GM19463 (cell line): Measurements from ENCODE around the gene COL4A1.

Source experiments
- ATAC-seq: cut with Tn5 transposase; IDR thresholded peaks from one replicate; pipeline ENCODE4 v1.9.1; 2021; ENCODE audit warnings: mild to moderate bottlenecking, moderate library complexity; ENCODE audit not compliant: unreplicated experiment

Gene COL4A1

DNA sequence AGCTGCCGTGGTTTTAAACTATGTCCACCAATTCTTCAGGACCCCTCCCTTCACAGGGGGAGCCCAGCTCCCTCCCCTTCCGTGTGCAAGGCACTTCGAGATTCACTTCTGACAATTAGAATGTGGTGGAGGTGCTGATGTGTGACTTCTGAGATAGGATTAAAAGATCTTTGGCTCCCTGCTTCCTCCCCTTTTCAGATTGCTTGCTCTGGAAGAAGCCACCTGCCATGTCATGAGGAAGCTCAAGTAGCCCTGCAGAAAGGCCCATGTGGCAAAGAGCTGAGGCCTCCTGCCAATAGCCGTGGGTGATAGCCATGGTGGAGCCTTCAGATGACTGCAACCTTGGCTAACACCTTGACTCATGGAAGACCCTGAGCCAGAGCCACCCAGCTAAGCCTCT is 204.9 kb downstream of the COL4A1 start:
- no peak for ATAC-seq

DNA sequence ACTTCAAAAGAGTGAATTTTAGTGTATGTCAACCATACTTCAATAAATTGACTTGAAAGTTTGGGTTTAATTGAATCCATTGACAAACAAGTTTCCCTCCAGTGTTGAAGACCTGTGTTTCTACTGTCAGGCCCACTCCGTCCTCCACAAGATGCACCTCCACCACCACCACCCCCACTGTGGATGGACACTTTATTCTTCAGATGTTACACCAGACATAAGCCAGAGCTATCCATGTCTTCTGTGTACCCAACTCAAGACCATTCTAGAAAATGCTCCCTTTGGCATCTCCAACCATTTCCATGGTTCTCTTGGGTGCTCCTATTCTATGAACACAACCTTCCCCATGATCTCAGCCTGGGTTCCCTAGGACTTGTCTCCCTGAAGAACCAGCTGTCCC is 207.0 kb downstream of the COL4A1 start:
- ATAC-seq = no peak
